GM21381 (cell line): ENCODE data around the gene SP5.
"Not testable (repeated sequence)": the region's sequence is repeated elsewhere in the genome, so short reads cannot be mapped to it uniquely, and the experiment has no call there.

Experiments
- ATAC-seq: cut with Tn5 transposase; IDR thresholded peaks from one replicate; pipeline ENCODE4 v1.9.1; 2021; ENCODE audit warnings: mild to moderate bottlenecking, moderate library complexity; ENCODE audit not compliant: unreplicated experiment

SP5 gene

DNA sequence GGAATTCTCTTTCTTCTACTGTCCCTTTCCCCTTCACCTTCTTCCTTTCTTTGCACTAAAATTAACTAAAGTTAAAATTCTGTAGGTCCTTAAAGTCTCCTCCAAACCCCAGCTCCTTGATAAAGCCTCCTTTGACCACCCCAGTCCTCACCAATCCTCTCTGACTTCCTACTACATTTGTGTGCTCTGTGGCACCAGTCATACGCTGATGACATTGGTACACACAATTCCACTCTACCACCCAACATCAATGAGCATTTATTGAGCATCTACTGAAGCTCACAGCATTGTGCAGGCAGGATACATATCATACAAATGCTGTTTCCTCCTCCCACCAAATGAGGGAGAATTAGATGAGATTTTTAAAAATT is 4.5 kb upstream of the SP5 start:
- ATAC-seq = no peak

DNA sequence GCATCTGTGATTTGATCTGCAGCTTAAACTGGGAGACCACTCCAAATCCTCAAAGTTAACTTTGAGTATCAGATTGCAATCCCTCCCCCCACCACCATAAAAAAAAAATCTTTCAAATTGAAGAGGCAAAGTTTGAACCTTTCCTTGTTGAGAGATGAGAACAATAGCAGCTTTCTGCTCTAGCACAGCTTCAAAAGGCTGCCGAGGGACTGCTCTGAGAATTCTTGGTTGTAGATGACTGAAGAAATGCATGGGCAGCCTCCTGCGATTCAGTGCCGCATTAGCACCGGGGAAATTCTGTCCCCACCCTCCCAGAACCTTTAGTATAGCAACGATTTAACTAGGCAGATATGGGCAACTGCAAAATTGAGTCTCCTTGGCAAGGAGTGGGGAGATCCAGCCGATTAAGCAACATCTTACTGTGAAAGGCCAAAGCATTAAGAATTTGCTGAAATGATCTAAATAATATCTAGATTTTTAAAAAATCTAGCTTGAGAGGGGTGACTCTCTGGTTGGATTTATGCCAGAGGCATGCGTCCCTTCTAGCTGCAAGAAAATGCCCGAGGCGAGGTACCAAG is 3.9 kb upstream of the SP5 start:
- no peak for ATAC-seq

DNA sequence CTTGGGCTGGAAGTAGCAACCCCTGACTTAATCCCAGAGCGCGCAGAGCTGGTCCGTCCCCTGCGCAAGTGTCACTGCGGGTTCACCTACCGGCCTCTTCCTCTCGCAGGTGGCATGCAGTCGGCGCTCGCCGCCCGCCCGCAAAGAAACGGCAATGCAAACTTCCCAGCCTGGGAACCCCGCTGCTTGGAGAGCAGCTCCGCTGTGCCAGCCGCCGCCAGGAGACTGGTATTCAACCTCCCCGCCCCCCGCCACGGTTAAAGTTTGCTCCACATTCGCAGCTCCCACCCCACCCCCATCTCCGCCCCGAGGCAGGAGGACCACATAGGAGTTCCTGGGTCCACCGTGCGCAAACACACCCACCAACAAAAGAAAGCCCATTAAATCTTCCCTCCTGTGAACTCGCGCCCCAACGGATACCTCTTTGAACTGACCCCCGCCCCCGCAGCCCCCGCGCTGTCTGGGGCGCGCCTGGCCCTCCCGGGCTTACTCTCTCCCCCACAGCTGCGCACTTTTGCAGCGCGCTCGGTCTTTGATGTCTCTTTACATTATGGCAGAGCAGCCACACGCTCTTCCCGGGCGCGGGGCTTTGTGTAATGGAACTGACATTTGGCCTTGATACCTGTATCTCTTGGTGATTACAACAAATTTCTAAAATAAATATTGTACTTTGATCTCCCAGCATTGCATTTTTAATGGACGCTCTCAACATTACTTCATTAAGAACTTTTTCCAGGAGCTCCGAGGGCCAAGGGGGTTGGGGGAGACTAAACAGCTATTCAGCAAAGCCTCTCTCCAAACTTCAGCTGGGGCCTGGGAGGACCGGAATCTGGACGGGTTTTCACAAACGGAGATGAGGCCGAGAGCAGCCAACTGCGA is 3.1 kb upstream of the SP5 start:
- ATAC-seq = no peak

DNA sequence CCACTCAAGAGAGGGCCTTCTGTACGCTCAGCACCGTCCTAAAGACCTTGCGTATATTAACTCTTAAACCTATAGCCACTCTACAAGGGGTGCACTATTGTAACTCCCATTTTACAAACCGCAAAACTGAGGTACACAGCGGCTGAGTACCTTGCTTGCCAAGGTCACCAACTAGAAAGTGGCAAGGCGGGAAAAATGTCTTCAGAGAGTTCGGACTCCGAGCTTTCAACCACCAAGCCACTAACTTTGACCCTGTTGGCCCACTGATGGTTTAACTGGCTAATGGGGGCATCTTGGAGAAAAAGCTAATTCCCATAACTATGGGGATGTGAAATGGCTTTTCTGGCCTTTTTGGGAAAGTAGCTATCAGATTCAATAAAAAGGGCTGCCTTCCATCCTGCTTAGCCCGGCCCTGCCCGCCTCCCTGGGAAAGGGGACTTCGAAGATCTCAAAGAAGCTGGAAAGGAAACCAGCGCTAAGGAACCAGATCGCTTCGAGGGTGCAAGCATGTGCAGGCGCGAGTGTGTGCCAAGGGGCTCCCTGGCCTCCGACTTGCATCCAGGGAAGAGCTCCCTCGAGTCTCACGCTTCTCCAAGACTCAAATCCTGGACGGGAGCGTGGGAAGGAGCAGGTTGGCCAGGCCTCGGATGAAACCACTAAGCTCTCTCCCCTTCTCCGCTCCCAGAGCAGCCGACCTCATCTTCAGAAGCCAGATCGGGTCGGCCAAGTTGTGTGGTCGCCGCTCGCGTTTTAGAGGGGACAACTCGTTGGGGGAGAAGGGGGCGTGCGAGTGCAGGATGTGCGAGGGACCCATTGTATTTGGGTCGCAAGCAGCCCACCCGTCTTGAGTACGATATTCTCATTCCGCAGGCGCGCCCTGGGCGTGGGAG is 2.2 kb upstream of the SP5 start:
- no peak for ATAC-seq

DNA sequence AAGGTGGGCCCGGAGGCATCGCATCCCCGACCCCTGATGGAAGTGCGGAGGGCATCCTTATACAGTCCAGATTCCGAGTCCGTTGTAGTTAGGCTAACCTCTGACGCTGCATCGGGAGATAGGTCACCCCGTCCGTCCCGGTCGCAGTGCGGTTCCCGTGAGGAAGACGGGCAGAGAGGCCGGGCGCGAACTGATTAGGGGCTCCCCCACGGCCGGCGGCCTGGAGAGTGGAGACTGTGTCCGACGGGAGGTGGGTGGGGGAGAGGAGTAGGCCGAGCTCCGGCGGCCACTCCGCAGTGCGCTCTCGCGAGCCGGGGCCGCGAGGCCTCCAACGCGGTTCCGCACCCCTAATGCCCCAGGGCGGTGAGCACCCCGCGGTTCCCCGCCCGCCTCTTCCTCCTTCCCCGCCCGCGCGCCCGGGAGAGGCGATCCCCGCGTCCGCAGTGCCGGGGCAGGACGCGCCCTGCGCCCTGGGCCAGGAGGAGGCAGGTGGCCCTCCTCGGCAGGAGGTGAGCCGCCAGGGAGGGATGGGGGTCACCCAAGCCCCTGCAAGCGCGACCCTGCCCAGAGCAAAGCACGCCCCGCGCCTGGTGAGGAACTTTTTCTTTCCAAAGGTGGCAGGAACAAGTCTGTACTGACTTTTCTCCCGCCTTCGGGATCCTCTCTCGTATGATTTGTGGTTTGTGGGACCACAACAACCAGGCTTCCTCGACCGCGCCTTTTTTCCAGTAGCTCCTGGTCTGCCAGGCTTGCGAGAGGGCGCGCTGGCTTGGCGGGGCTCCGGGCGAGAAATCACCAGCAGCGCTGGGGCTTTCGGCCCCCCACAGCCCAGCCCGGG is 1.4 kb upstream of the SP5 start:
- no peak for ATAC-seq

DNA sequence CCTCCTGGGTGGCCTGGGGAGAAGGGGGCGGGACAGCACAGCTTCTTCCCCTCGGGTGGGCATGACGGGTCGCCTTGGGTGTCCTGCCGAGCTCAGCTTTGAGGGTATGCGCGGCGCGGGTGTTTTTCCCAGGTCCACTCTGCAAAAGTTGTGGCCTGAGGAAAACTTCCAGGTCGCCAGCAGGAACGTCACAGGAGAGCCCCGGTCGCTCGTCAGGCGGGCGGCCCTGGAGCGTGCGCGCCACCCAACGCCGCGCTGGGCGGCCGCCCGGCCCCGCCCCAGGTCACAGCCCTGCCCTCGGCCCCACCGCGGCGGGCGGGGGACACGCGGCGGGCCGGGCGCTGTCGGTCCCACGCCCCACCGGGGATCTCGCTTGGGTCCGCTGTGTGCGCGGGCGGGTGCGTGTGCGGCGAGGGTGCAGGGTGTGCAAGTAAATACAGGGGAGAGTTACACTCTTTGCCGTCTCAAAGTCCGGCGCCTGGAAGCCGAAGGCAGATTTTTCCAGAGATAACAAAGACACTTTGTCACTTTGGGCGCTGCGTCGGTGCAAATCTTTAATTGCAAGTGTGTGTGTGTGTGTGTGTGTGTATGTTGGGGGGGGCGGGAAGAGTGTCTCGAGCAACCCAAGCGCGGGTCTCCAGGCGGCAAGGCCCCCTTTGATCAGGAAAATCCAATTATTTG is 616 bp upstream of the SP5 start:
- ATAC-seq = no peak

DNA sequence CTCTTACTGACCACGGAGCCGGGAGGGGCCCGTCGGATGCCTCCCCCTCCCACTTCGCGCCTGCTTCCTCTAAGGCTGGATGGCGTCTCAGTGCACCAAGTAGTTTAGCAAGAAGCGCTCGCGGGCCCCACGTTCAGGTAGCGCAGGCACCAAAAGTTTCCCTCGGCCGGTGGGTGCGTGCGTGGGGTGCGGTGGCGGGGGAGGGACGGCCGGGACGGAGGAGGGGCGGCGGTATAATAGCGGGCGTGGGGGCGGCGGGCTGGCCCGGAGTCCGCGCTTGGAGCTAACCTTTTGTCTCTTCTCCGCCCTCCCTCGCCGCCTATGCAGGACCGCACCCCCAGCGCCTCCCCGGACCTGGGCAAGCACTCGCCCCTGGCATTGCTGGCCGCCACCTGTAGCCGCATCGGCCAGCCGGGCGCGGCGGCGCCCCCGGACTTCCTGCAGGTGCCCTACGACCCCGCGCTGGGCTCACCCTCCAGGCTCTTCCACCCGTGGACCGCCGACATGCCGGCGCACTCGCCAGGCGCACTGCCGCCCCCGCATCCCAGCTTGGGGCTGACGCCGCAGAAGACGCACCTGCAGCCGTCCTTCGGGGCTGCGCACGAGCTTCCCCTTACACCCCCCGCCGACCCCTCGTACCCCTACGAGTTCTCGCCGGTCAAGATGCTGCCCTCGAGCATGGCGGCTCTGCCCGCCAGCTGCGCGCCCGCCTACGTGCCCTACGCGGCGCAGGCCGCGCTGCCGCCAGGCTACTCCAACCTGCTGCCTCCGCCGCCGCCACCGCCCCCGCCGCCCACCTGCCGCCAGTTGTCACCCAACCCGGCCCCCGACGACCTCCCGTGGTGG is 1.0 kb downstream of the SP5 start:
- no peak for ATAC-seq

DNA sequence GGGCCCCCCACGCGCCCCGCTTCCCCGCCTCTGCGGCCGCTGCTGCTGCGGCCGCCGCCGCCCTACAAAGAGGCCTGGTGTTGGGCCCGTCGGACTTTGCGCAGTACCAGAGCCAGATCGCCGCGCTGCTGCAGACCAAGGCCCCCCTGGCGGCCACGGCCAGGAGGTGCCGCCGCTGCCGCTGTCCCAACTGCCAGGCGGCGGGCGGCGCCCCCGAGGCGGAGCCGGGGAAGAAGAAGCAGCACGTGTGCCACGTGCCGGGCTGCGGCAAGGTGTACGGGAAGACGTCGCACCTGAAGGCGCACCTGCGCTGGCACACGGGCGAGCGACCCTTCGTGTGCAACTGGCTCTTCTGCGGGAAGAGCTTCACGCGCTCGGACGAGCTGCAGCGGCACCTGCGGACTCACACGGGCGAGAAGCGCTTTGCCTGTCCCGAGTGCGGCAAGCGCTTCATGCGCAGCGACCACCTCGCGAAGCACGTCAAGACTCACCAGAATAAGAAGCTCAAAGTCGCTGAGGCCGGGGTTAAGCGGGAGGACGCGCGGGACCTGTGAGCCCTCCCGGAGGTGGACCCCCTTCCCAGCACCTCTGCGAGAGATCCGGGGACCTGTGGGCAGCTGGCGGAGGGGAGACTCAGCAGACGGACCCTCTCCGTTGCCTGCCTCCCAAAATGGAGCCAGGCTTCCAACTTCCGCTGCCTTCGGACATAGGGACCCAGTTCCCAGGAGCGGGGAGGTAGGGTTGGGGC is 1.9 kb downstream of the SP5 start:
- no peak for ATAC-seq

DNA sequence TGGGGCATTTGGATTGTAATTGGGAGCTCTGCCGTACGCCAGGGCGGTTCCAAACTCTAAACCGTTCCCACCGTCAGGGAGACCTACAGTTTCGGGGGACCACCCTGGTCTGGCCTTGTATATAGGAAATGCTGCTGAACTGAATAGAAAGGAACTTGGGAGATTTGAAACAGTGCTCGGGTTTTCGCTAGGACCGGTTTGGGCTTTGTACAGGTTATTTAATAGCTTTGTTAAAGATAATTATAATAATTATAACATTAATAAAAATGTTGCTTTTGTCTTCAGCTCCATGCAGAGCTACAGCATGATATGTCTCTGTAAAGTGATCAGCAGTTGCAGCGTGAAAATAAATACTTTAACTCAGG is 2.4 kb downstream of the SP5 start:
- no peak for ATAC-seq

DNA sequence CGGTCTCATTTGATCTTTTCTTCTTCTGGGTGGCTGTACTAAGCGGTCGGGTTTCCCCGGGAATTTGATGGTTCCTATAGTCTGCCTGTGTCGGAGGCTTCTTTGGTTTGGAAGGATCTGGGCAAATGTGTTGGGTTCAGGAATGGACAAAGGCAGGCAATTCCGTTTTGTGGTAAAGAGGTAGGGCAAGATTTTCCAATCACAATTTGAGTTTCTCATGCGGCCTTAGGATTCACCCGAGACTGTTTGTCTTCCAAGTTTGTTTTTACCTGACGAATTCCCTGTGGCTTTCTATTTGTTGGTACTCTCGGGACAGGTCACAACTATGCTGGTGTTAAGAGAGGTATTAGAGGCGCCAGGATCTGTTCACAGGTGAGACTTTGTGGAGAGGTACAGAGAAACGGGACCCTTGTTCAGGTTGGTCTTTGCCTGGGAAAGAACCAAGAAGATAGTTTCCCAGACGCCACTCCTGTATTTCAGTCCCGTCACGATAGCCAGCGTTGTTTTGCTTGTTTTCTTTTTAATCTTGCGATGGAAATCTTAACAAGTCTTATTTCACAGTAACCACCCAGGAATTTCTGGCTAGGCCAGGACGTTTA is 3.0 kb downstream of the SP5 start:
- no peak for ATAC-seq

DNA sequence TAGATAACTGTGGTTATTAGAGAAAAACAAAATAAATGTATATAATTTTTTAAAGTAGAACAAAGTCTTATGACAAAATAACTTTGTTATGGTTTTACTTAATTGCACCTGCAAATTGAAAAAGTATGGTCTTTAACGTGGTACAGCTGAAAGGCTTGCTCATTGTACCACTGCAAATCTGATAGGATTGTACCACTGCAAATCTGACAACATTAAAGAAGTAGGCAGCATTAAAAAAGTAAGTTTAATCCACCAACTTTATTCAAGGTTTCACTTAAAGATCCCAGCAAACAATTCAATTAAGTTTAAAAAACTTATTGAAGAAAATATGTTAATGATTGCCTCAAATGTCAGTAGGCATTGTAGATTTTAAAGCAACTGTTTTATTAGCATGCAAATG is 4.7 kb downstream of the SP5 start:
- no peak for ATAC-seq

DNA sequence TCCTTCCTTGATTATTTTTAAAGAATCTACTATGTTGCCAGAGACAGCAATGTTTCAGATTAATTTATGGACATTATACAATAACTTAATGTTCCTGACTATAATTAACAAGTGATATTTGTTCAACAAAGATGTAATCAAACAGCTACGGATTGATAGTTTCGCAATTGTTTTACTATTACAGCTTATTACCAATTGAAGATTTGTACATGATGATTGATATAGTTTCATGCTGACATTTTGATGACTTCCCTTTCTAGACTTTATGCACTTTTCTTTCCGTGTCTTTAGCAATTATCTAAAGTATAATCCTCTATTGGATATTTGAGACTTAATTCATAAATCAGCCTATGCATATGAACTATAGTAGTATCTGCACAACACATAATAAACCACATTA is 6.5 kb downstream of the SP5 start:
- ATAC-seq = no peak

DNA sequence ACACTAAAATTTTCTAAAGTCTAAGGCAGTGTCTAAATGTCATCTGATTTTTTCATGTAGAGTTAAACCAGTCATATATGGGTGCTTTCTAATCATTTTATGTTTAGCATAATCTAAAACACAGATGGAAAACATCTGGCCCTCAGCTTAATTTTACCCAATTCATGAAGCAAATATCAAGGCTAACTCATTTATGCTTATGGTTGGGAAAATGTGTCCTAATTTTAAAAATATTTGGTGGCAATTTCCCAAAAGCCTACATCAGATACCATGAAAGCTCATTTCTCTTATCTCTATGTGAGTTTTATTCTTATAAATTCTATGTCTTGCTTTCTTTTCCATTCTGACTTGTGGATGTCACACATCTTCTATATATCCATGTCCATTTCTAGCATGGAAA is 7.2 kb downstream of the SP5 start:
- no peak for ATAC-seq

DNA sequence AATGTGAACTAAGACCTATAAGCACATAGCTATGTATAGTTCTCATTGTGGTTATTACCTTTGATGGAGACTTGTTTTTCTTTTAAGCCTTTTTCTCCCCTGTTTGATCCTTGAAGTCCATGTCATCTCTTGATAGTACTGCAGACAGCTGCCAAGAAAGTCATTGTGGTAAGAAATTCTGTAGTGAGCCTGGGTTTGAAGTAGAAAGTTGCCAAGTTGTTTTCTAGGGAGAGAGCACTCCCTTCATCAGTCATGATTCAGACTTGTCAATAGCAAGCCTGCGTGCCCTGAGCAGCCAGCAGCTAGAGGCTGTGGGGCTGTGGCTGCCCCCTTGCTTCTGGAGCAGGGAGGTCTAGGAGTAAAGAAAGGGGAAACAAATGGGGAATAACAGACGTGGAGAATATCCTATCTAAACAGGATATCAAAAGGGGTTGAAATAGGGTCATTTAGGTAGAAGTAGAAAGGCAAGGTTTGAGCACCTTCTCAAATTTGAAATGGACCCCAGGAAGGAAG is 8.4 kb downstream of the SP5 start:
- ATAC-seq = no peak

DNA sequence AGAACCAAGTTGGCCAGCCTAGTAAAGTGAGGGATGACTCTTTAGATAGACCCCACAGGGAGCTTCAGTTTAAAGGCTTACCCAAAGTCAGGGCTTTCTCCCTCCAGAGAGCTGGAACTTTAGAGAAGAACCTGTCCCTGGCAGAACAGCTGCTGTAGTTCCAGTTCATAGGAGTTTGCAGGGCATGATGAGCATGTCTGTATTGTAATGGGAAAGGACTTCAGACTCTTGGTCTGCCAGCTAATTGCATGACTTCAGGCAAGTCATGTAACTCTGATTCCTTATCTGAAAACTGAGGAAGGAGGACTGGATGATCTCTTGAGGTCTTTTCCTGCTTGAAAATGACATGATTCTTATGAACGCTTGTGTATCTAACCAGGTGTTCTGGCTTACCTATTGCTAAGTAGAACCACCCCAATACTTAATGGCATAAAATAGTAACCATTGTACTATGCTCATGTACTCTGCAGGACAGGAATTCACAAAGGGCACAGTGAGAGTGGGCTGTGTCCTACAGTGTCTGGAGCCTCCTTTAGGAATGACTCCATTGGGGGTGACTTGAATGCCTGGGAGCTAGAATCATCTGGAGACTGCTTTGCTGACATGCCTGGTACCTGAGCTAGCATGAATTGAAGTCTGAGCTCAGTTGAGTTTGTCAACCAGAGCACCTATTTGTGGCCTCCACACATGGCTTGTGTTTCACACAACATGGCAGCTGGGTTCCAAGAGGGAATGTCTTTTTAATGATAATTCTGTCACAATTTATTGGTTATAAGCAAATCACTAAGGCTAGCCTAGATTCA is 18.9 kb downstream of the SP5 start:
- no peak for ATAC-seq

DNA sequence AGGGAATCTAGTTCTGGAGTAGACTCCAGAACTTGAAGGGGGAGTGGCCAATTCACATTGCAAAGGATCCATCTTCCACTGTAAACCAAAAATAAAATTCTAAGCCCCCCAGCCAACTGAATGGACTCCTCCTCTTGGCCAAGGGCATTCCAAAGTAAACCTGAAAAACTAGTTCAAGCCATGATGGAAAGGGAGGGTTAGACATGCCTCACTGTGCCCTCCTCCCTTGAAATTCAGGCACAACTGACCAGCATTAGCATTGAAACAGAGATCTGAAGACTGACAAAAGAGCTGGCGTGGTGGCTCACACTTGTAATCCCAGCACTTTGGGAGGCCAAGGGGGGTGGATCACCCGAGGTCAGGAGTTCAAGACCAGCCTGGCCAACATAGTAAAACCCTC is 19.5 kb downstream of the SP5 start:
- not testable (repeated sequence) for ATAC-seq

DNA sequence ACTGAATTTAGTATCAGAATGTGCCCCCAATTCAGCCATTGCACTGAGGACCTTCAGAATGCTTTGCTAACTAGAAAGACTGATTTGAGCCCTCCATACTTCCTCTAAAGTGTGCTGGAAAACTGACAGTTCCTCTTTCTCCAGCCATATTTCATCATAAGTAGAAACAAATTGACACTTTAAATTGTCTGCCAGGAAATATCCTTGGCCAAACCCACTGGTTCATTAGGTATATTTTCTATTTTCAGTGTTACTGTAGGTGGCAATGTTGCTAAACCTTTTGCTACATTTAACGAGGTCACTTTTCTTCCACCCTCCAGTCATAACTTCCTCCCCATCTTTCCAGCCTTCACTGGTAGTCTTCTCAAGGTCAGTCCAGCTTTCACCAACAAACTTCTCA is 21.5 kb downstream of the SP5 start:
- ATAC-seq = no peak
